Testis (tissue), 2 donors: Measurements from ENCODE around the gene LMLN.

Experiments
- CTCF ChIP-seq, 3 experiments: fragments of 450-650 bp in 2 of 3; fragments of 200-600 bp in 1 of 3; sonication (generic) in 1 of 3; IDR thresholded peaks; one replicate each; pipeline ENCODE4 v1.5.1; 2016 to 2019; ENCODE audit warnings: antibody characterized with exemption in 3 of 3, mild to moderate bottlenecking in 2 of 3, moderate library complexity in 1 of 3
- POLR2A ChIP-seq: fragments of 450-650 bp; IDR thresholded peaks from one replicate; pipeline ENCODE4 v1.6.1; 2017; ENCODE audit warnings: antibody characterized with exemption, mild to moderate bottlenecking, moderate library complexity

GRCh38 chr3:198051836-198052235 lies 91.8 kb downstream of the LMLN start:
- TF ChIP-seq CTCF (IDR thresholded peaks at IDR 0.05), result no peak
- TF ChIP-seq POLR2A, result no peak
